ENCODE data around the gene RMRP.
A peak's percentile ranks its signal among the peaks of the same experiment; 100 is the strongest.

The RMRP gene

DNA sequence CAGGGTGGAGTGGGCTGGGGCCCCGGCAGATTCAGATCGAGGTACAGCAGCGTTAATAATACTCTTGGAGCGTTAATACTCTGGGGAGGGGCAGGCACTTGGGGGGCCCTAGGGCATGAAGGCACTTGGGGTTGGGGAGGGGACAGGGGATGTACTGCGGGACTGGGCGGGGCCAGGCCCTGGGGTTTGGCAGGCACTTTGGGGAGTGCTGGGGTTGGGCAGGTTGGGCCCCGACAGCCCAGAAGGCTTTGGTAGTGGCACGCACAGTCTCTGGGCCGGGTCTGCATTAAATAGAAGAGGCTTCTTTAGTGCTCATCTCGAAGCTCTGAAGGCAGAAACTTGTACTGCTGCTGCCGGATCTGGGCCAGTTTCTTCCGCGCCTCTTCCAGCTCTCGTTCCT, 39.7 kb upstream of the RMRP start:
- H2AFZ ChIP-seq (ENCODE audit: low read length) = no peak overlapping the region
- TF ChIP-seq EZH2phosphoT487 (IDR thresholded peaks at IDR 0.05; ENCODE audit: low read length) = no peak
- TF ChIP-seq, protein P1, sequence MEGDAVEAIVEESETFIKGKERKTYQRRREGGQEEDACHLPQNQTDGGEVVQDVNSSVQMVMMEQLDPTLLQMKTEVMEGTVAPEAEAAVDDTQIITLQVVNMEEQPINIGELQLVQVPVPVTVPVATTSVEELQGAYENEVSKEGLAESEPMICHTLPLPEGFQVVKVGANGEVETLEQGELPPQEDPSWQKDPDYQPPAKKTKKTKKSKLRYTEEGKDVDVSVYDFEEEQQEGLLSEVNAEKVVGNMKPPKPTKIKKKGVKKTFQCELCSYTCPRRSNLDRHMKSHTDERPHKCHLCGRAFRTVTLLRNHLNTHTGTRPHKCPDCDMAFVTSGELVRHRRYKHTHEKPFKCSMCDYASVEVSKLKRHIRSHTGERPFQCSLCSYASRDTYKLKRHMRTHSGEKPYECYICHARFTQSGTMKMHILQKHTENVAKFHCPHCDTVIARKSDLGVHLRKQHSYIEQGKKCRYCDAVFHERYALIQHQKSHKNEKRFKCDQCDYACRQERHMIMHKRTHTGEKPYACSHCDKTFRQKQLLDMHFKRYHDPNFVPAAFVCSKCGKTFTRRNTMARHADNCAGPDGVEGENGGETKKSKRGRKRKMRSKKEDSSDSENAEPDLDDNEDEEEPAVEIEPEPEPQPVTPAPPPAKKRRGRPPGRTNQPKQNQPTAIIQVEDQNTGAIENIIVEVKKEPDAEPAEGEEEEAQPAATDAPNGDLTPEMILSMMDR (IDR thresholded peaks at IDR 0.05; ENCODE audit: low read length) = no peak
- no peak for TF ChIP-seq EZH2 (optimal IDR thresholded peaks at IDR 0.05; ENCODE audit: low read depth, low read length)
- no peaks in the 10 kb centered on the region for H3K9me2 ChIP-seq (replicated peaks; ENCODE audit: insufficient read depth, low read length)
- no peaks in the 10 kb centered on the region for H3K9me3 ChIP-seq (replicated peaks; ENCODE audit: insufficient read depth, low read length)
- H3K36me3 ChIP-seq (replicated peaks; ENCODE audit: insufficient read depth, low read length) = 0 out of 2 replicates have a peak, but pooled peaks cover 4% of the 10 kb centered on the region
- H3K79me2 ChIP-seq (ENCODE audit: low read length) = no peaks in the 10 kb centered on the region
- H3F3A ChIP-seq (ENCODE audit: insufficient read depth, low read length) = no peaks in the 10 kb centered on the region
- DNase-seq = no peak
- no peak overlapping the region for H3K9ac ChIP-seq (ENCODE audit: low read length)
- no peak overlapping the region for H3K27ac ChIP-seq (ENCODE audit: low read length)
- no peak overlapping the region for H3K4me3 ChIP-seq (ENCODE audit: low read length)
- H3K27me3 ChIP-seq (replicated peaks; ENCODE audit: insufficient read depth, low read length) = no peaks in the 10 kb centered on the region
- H4K20me1 ChIP-seq (ENCODE audit: insufficient read depth, low read length) = no peaks in the 10 kb centered on the region
- no peaks in the 10 kb centered on the region for H3K4me1 ChIP-seq (ENCODE audit: low read length)
- no peak overlapping the region for H3K4me2 ChIP-seq (ENCODE audit: low read depth, low read length)

DNA sequence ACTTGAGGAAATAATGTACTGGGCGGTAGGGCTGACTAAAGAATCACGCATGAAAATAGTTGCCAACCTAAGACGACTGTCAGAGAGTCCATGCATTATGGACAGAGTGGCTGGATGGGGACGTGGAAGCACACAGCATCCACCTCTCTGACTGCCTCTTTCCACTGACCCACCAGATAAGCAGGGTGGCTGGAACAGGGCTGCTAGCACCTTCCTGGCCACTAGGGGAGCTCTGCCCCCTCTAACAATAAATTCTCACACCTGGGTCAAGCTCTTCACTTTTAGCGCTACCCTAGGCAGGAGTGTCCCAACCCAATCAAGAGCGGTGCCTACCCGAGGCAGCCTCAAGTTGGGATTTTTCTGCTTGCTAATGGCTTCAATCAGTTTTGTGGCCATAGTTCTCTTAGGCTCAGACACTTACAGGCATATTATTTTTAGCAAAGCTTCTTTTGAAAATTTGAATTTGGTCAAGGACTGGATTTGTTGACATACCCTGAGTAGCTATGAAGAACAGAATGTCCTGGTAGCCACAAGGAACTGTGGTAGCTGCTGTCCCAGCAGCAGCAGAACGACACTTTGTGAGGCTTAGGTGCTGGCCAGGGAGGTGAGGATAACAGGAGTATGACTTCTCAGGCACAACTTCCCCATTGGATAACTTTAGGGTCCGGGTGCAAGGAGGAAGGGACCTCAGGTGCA, 38.8 kb upstream of the RMRP start:
- Histone ChIP-seq H3K27ac (ENCODE audit: low read length) (no peak overlapping the region), H2AFZ (ENCODE audit: low read length) (no peak overlapping the region), H3K4me1 (ENCODE audit: low read length) (no peaks in the 10 kb centered on the region), H3F3A (ENCODE audit: insufficient read depth, low read length) (no peaks in the 10 kb centered on the region), H3K36me3 (replicated peaks; ENCODE audit: insufficient read depth, low read length) (0 out of 2 replicates have a peak, but pooled peaks cover 2% of the 10 kb centered on the region), H3K9me2 (replicated peaks; ENCODE audit: insufficient read depth, low read length) (no peaks in the 10 kb centered on the region), H3K4me3 (ENCODE audit: low read length) (no peak overlapping the region), H4K20me1 (ENCODE audit: insufficient read depth, low read length) (no peaks in the 10 kb centered on the region), H3K9me3 (replicated peaks; ENCODE audit: insufficient read depth, low read length) (no peaks in the 10 kb centered on the region), H3K79me2 (ENCODE audit: low read length) (no peaks in the 10 kb centered on the region), H3K9ac (ENCODE audit: low read length) (no peak overlapping the region), H3K27me3 (replicated peaks; ENCODE audit: insufficient read depth, low read length) (no peaks in the 10 kb centered on the region), H3K4me2 (ENCODE audit: low read depth, low read length) (no peak overlapping the region)
- DNase-seq = peak; percentile 51
- TF ChIP-seq, protein P1 (IDR thresholded peaks at IDR 0.05; ENCODE audit: low read length) = peak; percentile 92
- TF ChIP-seq EZH2phosphoT487 (IDR thresholded peaks at IDR 0.05; ENCODE audit: low read length) = no peak

DNA sequence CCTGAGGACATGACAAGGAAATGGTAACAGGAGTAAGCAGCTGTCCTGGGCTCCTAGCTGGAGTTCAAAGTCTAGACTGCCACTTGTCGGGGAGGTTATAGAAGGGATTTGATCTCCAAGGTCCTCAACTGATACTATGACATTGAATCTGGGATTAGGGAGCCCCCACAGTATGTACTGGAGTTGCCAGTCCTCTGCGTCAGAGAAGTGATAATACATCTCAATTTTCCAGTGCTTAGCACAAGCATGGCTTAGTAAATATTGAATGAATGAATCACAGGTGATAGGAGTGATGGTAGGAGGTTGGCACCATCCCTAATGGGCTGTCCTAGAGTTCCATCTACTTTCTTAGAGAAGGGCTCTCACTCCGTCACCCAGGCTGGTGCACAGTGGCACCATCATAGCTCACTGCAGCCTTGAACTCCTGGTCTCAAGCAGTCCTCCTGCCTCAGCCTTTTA, 38.2 kb upstream of the RMRP start:
- no peaks in the 10 kb centered on the region for H3K36me3 ChIP-seq (replicated peaks; ENCODE audit: insufficient read depth, low read length)
- no peak overlapping the region for H3K9ac ChIP-seq (ENCODE audit: low read length)
- no peak overlapping the region for H2AFZ ChIP-seq (ENCODE audit: low read length)
- H3K4me2 ChIP-seq (ENCODE audit: low read depth, low read length) = no peak overlapping the region
- no peak for DNase-seq
- no peaks in the 10 kb centered on the region for H3K4me1 ChIP-seq (ENCODE audit: low read length)
- H3F3A ChIP-seq (ENCODE audit: insufficient read depth, low read length) = no peaks in the 10 kb centered on the region
- TF ChIP-seq EZH2phosphoT487 (IDR thresholded peaks at IDR 0.05; ENCODE audit: low read length) = no peak
- TF ChIP-seq, protein P1 (IDR thresholded peaks at IDR 0.05; ENCODE audit: low read length) = no peak
- TF ChIP-seq EZH2 (optimal IDR thresholded peaks at IDR 0.05; ENCODE audit: low read depth, low read length) = no peak
- H3K9me2 ChIP-seq (replicated peaks; ENCODE audit: insufficient read depth, low read length) = no peaks in the 10 kb centered on the region
- no peak overlapping the region for H3K27ac ChIP-seq (ENCODE audit: low read length)
- 0 out of 2 replicates have a peak, but pooled peaks cover 4% of the 10 kb centered on the region for H3K27me3 ChIP-seq (replicated peaks; ENCODE audit: insufficient read depth, low read length)
- no peaks in the 10 kb centered on the region for H3K9me3 ChIP-seq (replicated peaks; ENCODE audit: insufficient read depth, low read length)
- H3K4me3 ChIP-seq (ENCODE audit: low read length) = no peak overlapping the region
- H3K79me2 ChIP-seq (ENCODE audit: low read length) = no peaks in the 10 kb centered on the region
- no peaks in the 10 kb centered on the region for H4K20me1 ChIP-seq (ENCODE audit: insufficient read depth, low read length)
